MM.1S (cell line): ENCODE measurements around the gene FRMD3.

Source experiments
- EZH2 ChIP-seq: fragments of 300-600 bp; sonication (generic); optimal IDR thresholded peaks from 2 replicates; pipeline ENCODE3; 2017; ENCODE audit warnings: low read depth, mild to moderate bottlenecking, antibody characterized with exemption, low read length, mixed read lengths
- EZH2phosphoT487 ChIP-seq: fragments of 300-600 bp; sonication (generic); IDR thresholded peaks from 2 replicates; pipeline ENCODE4 v1.6.1; 2018; ENCODE audit warnings: antibody characterized with exemption, low read length
- TF ChIP-seq, protein P1 (sequence below): fragments of 300-600 bp; sonication (generic); IDR thresholded peaks from 2 replicates; pipeline ENCODE4 v1.5.1; 2016; ENCODE audit warnings: antibody characterized with exemption, low read length, mixed read lengths

- TF ChIP-seq, protein P1, sequence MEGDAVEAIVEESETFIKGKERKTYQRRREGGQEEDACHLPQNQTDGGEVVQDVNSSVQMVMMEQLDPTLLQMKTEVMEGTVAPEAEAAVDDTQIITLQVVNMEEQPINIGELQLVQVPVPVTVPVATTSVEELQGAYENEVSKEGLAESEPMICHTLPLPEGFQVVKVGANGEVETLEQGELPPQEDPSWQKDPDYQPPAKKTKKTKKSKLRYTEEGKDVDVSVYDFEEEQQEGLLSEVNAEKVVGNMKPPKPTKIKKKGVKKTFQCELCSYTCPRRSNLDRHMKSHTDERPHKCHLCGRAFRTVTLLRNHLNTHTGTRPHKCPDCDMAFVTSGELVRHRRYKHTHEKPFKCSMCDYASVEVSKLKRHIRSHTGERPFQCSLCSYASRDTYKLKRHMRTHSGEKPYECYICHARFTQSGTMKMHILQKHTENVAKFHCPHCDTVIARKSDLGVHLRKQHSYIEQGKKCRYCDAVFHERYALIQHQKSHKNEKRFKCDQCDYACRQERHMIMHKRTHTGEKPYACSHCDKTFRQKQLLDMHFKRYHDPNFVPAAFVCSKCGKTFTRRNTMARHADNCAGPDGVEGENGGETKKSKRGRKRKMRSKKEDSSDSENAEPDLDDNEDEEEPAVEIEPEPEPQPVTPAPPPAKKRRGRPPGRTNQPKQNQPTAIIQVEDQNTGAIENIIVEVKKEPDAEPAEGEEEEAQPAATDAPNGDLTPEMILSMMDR = no peak
- TF ChIP-seq EZH2 (no peak), EZH2phosphoT487 (no peak)
These were observed 84.1 kb downstream of the FRMD3 start for GRCh38 chr9:83454076-83454475.
